SH-SY5Y (cell line): Measurements from ENCODE around the gene ASCL5.

Experiments
- GATA2 ChIP-seq: IDR thresholded peaks from 2 replicates; pipeline ENCODE4 v1.6.1; 2011; ENCODE audit warnings: mild to moderate bottlenecking, low read depth, low read length
- GATA3 ChIP-seq: IDR thresholded peaks from 2 replicates; pipeline ENCODE4 v1.6.1; 2011; ENCODE audit warnings: low read depth, mild to moderate bottlenecking, low read length, moderate library complexity

DNA sequence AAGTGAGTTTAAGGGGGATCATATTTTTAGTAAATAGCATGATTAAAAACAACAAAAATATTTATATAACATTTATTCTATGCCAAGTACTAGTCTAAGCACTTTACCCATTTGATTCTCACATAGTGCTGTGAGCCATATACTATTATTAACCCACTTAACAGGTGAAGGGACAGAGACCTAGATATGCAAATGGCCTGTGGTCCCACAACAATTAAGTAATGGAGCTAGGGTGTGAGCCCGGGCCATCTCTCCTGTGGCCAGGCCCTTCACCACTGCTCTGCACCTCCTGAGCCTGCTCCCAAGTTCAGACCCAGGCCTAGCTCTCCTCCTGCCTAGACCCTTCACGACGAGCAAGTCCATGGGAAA lies 537 bp downstream of the ASCL5 start:
- TF ChIP-seq GATA2 (no peak), GATA3 (no peak)
